ENCODE results near the gene ZNF750.
"Not testable (repeated sequence)": the region's sequence is repeated elsewhere in the genome, so short reads cannot be mapped to it uniquely, and the experiment has no call there.

Gene ZNF750

GRCh38 chr17:82790391-82790790, 49.4 kb downstream of the ZNF750 start:
- FAIRE-seq: no peak

GRCh38 chr17:82789806-82790205, 50.0 kb downstream of the ZNF750 start:
- no peak for FAIRE-seq

GRCh38 chr17:82789051-82789592, 50.7 kb downstream of the ZNF750 start:
- no peak for FAIRE-seq

- no peak for FAIRE-seq
Observed at GRCh38 chr17:82788206-82789001, 51.4 kb downstream of the ZNF750 start.

GRCh38 chr17:82787081-82787848, 52.6 kb downstream of the ZNF750 start:
- no peak for FAIRE-seq

GRCh38 chr17:82786427-82786826, 53.4 kb downstream of the ZNF750 start:
- FAIRE-seq: no peak

- not testable (repeated sequence) for FAIRE-seq
Observed at GRCh38 chr17:82785581-82785980, 54.2 kb downstream of the ZNF750 start.

- no peak for FAIRE-seq
Observed at GRCh38 chr17:82783498-82783897, 56.3 kb downstream of the ZNF750 start.

GRCh38 chr17:82782657-82783207, 57.1 kb downstream of the ZNF750 start:
- no peak for FAIRE-seq

GRCh38 chr17:82781894-82782274, 57.9 kb downstream of the ZNF750 start:
- no peak for FAIRE-seq

- no peak for FAIRE-seq
Observed at GRCh38 chr17:82780971-82781893, 58.6 kb downstream of the ZNF750 start.

GRCh38 chr17:82780195-82780594, 59.6 kb downstream of the ZNF750 start:
- no peak for FAIRE-seq

- no peak for FAIRE-seq
Observed at GRCh38 chr17:82779541-82779940, 60.3 kb downstream of the ZNF750 start.

All from islet of Langerhans (tissue), 1 donor.